NCI-H345 treated with DMSO at 0.1 percent for 48 hours (cell line): ENCODE measurements around the gene ZNF485.
"Not testable (repeated sequence)": the region's sequence is repeated elsewhere in the genome, so short reads cannot be mapped to it uniquely, and the experiment has no call there.

Source experiments
- DNase-seq: peaks from one replicate; lab custom pipeline; 2025; ENCODE audit not compliant: unreplicated experiment; lab: John Stamatoyannopoulos, UW

Gene ZNF485

GRCh38 chr10:43601576-43601975 lies 4.7 kb upstream of the ZNF485 start:
- DNase-seq: not testable (repeated sequence)

DNA sequence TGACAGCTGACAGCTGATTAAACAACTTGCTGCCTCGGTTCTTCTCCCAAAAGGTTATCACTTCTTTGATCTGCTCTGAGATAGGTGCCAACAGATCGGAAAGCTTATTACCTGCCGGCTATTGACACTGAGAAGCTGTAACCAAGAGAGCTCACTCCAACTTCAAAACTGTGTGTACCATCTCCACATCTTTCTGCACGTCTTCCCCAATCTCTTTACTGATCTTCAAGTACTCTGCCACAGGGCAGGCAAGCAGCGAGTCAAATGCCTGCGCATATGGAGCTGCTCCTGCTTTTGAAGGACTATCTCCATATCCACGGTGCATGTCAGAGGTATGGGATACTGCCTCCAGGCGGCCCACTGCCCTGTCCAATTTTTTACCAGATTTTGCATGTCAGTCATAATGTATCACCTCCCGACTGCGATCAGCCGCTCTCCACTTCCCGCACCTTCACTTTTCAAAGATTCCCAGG lies 352 bp upstream of the ZNF485 start:
- no peak for DNase-seq

DNA sequence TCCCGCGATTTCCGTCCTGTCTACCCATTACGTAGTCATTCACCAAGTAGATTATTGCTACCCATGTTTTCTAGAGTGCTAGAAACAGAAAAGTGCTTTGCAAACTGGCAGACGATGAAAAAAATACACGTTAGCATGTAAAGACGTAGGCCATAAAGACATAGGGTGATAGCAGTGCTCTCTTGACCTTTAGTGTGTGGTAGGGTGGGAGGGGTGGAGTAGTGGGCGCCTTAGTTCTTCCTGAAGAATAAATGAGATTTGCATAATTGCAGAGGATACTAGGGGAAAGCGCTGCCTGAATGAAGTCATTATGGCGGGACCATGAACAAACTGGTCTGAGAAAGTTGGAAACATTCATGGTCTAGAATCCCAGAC lies 948 bp downstream of the ZNF485 start:
- DNase-seq: no peak

DNA sequence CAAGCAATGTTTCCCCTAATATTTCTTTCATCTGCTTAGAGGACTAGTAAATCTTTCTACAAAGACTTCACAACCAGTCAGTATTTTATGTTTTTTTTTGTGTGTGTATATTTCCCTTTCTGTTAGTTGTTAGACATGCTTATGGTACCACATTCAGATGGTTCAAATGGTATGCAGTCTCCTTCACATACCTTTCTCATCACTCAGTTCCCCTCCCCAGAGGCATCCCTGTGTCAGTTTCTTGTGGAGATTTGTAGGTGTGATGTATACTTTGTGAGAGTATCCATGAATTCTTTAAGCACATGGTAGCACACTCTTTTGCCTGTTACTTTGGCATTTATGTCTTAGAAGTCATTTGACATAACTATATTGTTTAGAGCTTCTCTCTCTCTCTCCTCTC lies 4.4 kb downstream of the ZNF485 start:
- DNase-seq: no peak

- no peak for DNase-seq
These were observed 10.6 kb downstream of the ZNF485 start for GRCh38 chr10:43616697-43617370.

GRCh38 chr10:43619368-43619767 lies 13.1 kb downstream of the ZNF485 start:
- no peak for DNase-seq

- no peak for DNase-seq
These were observed 15.8 kb downstream of the ZNF485 start for GRCh38 chr10:43622038-43622437.

GRCh38 chr10:43623351-43623750 lies 17.1 kb downstream of the ZNF485 start:
- DNase-seq: no peak

GRCh38 chr10:43627942-43628341 lies 21.7 kb downstream of the ZNF485 start:
- DNase-seq: no peak

- no peak for DNase-seq
These were observed 22.7 kb downstream of the ZNF485 start for GRCh38 chr10:43628956-43629355.

DNA sequence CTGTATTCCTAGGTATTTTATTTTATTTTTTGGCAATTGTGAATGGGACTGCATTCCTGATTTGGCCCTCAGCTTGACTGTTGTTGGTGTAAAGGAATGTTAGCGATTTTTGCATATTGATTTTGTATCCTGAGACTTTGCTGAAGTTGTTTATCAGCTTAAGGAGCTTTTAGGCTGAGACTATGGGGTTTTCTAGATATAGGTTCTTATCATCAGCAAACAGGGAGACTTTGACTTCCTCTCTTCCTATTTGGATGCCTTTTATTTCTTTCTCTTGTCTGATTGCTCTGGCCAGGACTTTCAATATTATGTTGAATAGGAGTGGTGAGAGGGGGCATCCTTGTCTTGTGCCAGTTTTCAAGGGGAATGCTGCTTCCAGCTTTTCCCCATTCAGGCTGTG lies 29.6 kb downstream of the ZNF485 start:
- DNase-seq: not testable (repeated sequence)

DNA sequence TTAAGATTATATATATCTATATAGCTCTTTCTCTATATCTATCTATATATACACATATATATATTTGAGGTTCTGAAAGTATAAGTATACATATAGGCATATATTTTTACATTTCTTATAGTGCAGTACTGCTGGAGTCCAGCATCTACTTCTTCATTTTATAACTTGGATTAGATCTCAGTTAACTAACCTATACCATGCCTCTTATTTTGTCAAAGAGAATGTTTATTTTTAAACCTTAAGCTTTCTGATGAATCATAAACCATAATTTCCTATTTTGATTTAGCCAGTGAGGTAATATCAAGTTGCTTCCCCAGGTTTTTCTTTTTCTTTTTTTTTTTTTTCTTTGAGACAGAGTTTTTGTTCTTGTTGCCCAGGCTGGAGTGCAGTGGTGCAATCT lies 34.4 kb downstream of the ZNF485 start:
- DNase-seq: no peak

DNA sequence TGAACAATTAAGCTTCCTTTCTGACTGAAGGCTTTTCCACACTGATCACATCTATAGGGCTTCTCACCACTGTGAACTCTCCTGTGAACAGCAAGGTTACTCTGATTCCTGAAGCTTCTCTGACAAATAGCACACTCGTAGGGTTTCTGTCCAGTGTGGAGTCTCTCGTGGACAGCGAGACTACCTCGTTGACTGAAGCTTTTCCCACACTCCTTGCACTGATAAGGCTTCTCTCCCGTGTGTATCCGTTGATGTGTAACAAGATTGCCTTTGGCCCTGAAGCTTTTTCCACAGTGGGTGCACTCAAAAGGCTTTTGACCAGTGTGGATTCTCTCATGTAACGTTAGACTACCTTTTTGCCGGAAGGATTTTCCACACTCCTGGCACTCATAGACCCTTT lies 38.0 kb downstream of the ZNF485 start:
- no peak for DNase-seq

DNA sequence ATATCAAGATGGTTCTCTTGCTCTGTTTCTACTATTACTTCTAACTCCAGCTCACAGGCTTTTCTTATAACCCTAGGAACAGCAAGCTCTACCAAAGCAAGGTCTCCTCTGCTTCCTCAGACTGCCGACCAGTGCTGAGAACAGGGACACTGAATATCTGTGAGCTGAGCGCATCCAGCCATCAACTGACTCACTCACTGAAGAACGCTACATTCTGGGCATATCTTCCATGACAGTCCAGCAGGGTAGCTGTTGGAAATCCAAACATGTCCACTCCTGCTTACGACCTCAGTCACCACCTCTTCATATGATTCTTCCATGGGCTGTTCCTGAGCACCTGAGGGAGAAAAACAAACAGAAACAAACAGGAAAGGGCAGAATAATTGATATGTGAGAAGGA lies 39.6 kb downstream of the ZNF485 start:
- no peak for DNase-seq

GRCh38 chr10:43647576-43647975 lies 41.3 kb downstream of the ZNF485 start:
- no peak for DNase-seq

DNA sequence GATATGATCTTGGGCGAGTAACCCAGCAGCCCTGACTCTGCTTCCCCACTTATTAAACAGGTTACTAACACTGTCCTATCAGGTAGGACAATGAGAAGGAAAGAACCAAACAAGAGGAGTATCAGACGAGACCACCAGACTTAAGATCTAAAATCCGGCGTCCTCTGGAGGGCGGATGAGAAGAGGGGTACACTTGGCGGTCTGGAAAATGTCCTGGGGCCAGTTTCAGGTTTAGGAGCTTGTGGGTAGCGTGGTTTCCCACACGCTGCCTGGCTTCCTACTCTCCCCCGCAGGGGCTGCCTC lies 41.8 kb downstream of the ZNF485 start:
- DNase-seq: peak; percentile 9

DNA sequence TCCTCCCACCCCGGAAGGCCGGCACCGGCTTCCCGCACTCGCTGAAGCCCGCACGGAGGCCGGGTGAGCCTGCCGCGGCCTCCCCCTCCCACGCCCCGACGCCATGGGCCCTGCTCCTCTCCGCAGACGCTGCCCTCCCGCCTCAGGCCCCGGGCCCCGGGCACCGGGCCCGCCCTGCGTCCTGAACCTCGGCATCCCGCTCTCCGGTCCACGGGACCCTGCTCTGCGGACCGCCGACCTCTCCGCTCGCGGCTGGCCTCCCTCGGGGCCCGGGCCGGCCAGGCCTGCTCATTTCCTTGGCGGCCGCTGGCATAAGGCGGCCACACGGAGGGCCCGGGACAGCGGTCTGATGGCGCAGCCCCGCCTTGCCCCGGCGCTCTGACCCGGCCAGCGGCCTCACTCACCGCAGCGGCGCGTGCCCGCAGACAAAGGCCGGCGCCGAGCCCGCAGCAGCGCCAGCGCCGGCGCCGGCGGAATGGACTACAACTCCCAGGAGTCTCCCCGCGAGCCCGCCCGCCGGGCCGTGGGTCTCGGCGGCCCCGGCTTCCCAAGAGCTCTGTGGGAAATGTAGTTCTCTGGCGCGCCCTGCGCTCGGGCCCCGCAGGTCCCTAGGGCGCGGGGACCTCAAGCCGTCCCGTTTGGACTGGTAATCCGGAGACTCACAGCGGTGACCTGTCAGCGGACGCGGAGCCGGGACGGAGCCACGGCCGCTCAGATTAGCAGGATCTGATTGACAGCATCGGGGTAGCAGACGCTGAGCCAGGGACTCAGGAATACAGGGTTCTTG lies 42.4 kb downstream of the ZNF485 start, which contains the start of gene ZNF32:
ZNF32 (minus strand) TSS at position 484 of the 787 bp plus-strand sequence. CDS start 2,748 bp downstream, outside the sequence.
- DNase-seq: peak; percentile 56

- no peak for DNase-seq
These were observed 42.9 kb downstream of the ZNF485 start for GRCh38 chr10:43649185-43649523.

DNA sequence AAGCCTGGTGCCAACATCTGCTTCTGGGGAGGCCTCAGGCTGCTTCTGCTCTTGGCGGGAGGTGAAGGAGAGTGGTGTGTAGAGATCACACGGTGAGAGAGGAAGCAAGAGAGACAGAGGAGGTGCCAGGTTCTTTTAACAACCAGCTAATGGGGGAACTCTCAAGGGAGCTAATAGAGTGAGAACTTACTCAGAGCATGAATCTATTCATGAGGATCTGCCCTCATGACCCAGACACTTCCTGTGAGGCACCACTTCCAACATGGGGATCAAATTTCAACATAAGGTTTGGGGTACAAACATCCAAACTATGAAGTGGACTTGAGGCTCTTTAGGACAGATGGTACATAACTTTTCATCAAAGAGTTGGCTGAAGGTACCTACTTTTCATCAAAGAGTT lies 47.5 kb downstream of the ZNF485 start:
- DNase-seq: no peak

- DNase-seq: no peak
These were observed 49.1 kb downstream of the ZNF485 start for GRCh38 chr10:43655311-43655710.

- no peak for DNase-seq
These were observed 52.0 kb downstream of the ZNF485 start for GRCh38 chr10:43658227-43658626.

DNA sequence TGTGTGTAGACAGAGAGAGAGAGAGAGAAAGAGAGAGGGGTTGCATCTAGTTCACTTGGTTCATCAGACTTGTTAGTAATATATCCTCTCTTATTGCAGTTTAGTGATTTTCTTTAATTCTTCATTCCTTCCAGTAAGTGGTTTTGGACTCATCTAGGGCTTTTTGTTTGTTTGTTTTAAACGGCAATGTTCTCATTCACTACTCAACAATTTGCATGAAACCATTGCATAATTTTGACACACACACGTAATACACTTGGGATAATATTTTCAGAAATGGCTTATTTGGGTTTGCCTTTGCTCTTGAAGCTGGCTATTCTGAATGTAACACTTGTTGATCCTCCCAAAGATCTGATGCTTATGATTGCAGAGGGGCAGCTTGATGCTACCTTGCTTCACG lies 58.8 kb downstream of the ZNF485 start:
- DNase-seq: no peak

DNA sequence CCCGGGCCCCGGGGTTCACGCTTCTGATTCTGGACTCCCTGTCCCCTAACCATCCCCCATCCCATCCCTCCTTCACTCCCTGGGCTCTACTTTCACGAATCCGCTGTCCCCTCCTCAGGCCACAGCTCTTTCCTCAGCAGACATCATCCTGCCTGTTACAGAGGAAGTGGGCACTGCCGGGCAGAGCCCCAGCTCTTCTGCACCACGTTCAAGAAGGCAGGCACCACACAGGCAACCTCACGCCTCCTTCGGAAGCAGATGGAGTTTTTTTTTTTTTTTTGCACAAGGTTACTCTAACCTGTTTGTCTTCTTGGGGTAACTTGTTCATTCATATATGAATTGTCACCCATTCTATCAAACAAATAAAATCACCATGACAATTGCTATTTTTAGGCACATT lies 60.3 kb downstream of the ZNF485 start:
- DNase-seq: no peak
